GM19452 (cell line): Measurements from ENCODE around the gene SH3YL1.

Source experiments
- ATAC-seq: cut with Tn5 transposase; IDR thresholded peaks from one replicate; pipeline ENCODE4 v1.9.1; 2021; ENCODE audit not compliant: unreplicated experiment

Gene SH3YL1

GRCh38 chr2:282371-283263 lies 18.8 kb upstream of the SH3YL1 start:
- no peak for ATAC-seq

GRCh38 chr2:281381-281780 lies 17.5 kb upstream of the SH3YL1 start:
- ATAC-seq: no peak

- ATAC-seq: no peak
These were observed 16.8 kb upstream of the SH3YL1 start for GRCh38 chr2:280650-281110.

- ATAC-seq: no peak
These were observed 16.3 kb upstream of the SH3YL1 start for GRCh38 chr2:279956-280649.

- no peak for ATAC-seq
These were observed 15.5 kb upstream of the SH3YL1 start for GRCh38 chr2:279366-279765.

GRCh38 chr2:278927-279320 lies 15.1 kb upstream of the SH3YL1 start:
- no peak for ATAC-seq

- no peak for ATAC-seq
These were observed 14.6 kb upstream of the SH3YL1 start for GRCh38 chr2:278312-278926.

- ATAC-seq: peak; percentile 87
These were observed 11.6 kb upstream of the SH3YL1 start for GRCh38 chr2:275466-275865.

GRCh38 chr2:274503-274902 lies 10.7 kb upstream of the SH3YL1 start:
- ATAC-seq: no peak

GRCh38 chr2:273333-273732 lies 9.5 kb upstream of the SH3YL1 start:
- no peak for ATAC-seq

GRCh38 chr2:271917-272316 lies 8.1 kb upstream of the SH3YL1 start:
- no peak for ATAC-seq

- ATAC-seq: no peak
These were observed 7.0 kb upstream of the SH3YL1 start for GRCh38 chr2:270861-271260.

GRCh38 chr2:269356-270030 lies 5.7 kb upstream of the SH3YL1 start:
- no peak for ATAC-seq

- no peak for ATAC-seq
These were observed 4.5 kb upstream of the SH3YL1 start for GRCh38 chr2:268323-268722.

GRCh38 chr2:264493-265468 lies 949 bp upstream of the SH3YL1 start, which contains the start of gene ACP1:
Gene ACP1, plus strand, starts transcription at chr2:264947. Its CDS starts 18 bp downstream, at chr2:264965.
- peak; percentile 88 for ATAC-seq

GRCh38 chr2:263022-263738 lies 652 bp downstream of the SH3YL1 start:
- no peak for ATAC-seq

GRCh38 chr2:262117-262516 lies 1.7 kb downstream of the SH3YL1 start:
- ATAC-seq: no peak

- ATAC-seq: no peak
These were observed 3.2 kb downstream of the SH3YL1 start for GRCh38 chr2:260507-261161.
